ENCODE results near the gene PCCA. TPM values are rescaled to one million over a fixed set of nuclear protein-coding genes. Genes with fewer than 3 reads are reported as not detected.
A peak's percentile ranks its signal among the peaks of the same experiment; 100 is the strongest.

Gene PCCA
- total and polyA plus RNA-seq, 12 donors: 27.6 to 176 (median 97.7) TPM

DNA sequence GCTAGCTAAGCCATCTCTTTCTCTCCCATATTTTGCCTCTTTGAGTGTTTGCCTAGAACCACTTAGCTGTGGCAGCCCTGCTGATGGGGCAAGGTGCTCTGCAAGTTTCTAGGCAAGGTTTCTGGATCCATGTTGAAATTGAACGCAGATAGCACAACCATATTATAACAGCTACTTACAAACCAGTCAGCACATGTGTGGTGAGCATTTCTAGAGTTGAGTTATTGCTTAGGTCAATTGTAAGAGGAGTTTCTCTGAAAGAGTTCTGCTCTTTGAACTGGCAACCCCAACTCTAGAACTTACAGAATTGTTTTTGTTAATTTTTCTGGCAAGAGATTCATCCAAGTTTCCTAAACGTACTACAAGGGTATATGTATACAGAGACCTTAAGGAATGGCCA lies 396.4 kb downstream of the PCCA start:
- Histone ChIP-seq H3K4me1 (replicated peaks in 1 of 2) (no peaks in the 10 kb centered on the region), H3K27me3 (no peaks in the 10 kb centered on the region), H3K36me3 (replicated peaks in 1 of 2) (no peaks in the 10 kb centered on the region), H3K9me3 (replicated peaks in 1 of 3) (no peaks in the 10 kb centered on the region), H3K27ac (no peak overlapping the region), H3K4me3 (no peak overlapping the region)
- TF ChIP-seq POLR2A (IDR thresholded peaks at IDR 0.05): no peak
- TF ChIP-seq CTCF (IDR thresholded peaks at IDR 0.05): no peak
- no peak for DNase-seq
- intact Hi-C loops (cut with DNase I): no loop called here
- 61 to 94% (median 90%) methylated on average over 2 of the region's 2 CpGs for WGBS, 4 donors

- WGBS, 4 donors: 77 to 93% (median 84%) methylated on average over 4 of the region's 4 CpGs
- peak overlapping the region in 2 of 5 donors; percentile 64 to 71 for H3K27ac ChIP-seq
- intact Hi-C loops (cut with DNase I): no loop called here
Observed at GRCh38 chr13:100490692-100491091, 401.8 kb downstream of the PCCA start.

DNA sequence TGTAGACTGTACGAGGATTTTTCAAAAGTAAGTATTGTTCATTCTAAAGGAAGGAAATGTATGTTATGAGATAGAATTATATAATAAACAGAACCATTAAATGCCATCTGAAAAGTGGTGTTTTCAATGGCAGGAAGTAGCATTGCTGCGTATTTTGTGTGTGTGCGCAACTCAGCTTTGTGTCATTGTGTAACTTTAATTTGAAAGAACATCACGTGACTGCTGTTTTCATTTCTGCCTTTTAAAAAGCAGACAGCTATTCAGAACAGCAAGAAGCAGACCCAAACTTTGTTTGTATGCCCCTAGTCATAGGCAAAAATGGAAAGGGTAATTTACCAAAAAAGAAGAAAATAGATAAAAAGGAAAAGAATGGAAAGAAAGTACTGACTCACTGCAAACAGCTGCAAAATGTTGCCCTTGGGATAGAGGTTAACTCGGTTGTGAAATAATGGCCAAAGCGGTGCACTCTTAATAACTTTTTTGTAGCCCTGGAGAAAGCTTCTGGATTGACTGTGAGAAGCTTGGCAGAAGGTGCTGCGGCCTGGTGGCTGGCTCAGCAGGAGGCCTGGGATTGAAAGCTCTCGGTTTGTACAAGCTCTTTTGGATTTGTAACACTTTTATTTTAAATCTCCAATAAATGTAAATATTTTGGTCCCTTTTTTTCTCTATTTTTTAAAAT lies 402.4 kb downstream of the PCCA start:
- intact Hi-C loops (cut with DNase I): no loop called here
- Histone ChIP-seq H3K9me3 (replicated peaks in 1 of 3) (no peaks in the 10 kb centered on the region), H3K4me1 (replicated peaks in 1 of 2) (peaks cover 0 to 20% of the 10 kb centered on the region in 2 donors), H3K27ac (peak overlapping the region in 3 of 5 donors; percentile 14 to 71 (median 64)), H3K36me3 (replicated peaks in 1 of 2) (no peaks in the 10 kb centered on the region), H3K4me3 (no peak overlapping the region), H3K27me3 (no peaks in the 10 kb centered on the region)
- WGBS, 4 donors: 43 to 53% (median 48%) methylated on average over 8 of the region's 8 CpGs
- peak; percentile 21 to 73 (median 59) for DNase-seq
- TF ChIP-seq POLR2A (IDR thresholded peaks at IDR 0.05) (no peak), CTCF (IDR thresholded peaks at IDR 0.05) (peak in 3 of 6 experiments; percentile 7 to 27 (median 20))

More at GRCh38 chr13:100490692-100491091, 401.8 kb downstream of the PCCA start:
- no peak for TF ChIP-seq POLR2A (IDR thresholded peaks at IDR 0.05)
- TF ChIP-seq CTCF (IDR thresholded peaks at IDR 0.05): no peak
- Histone ChIP-seq H3K9me3 (replicated peaks in 1 of 3) (no peaks in the 10 kb centered on the region), H3K27me3 (no peaks in the 10 kb centered on the region), H3K36me3 (replicated peaks in 1 of 2) (no peaks in the 10 kb centered on the region), H3K4me3 (no peak overlapping the region), H3K4me1 (replicated peaks in 1 of 2) (peaks cover 0 to 20% of the 10 kb centered on the region in 2 donors)
- no peak for DNase-seq

DNA sequence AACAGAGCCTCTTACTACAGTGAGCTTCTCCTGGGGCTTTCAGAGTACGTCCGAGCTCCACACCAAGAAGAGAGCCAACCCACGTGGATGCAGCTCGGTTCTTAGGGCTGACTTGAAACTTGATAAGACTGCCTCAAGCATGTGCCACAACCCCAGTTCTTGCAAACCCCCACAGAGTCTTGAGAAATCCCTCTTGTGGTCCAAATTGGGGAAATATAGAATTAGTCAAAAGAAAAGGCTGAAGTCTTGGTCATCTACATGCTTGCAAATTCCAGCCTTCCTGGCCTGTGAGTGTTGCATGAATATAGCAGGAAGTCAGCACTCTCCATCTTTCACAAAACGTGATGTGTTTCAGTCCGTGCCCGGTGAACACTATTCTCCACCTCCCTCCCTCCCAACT lies 404.5 kb downstream of the PCCA start:
- H3K27me3 ChIP-seq: no peaks in the 10 kb centered on the region
- 85 to 93% (median 89%) methylated on average over 5 to 7 of the region's 7 CpGs for WGBS, 4 donors
- peaks cover 0 to 20% of the 10 kb centered on the region in 2 donors for H3K4me1 ChIP-seq (replicated peaks in 1 of 2)
- H3K4me3 ChIP-seq: no peak overlapping the region
- no peak overlapping the region for H3K27ac ChIP-seq
- TF ChIP-seq CTCF (IDR thresholded peaks at IDR 0.05) (no peak), POLR2A (IDR thresholded peaks at IDR 0.05) (no peak)
- no peaks in the 10 kb centered on the region for H3K9me3 ChIP-seq (replicated peaks in 1 of 3)
- intact Hi-C loops (cut with DNase I): no loop called here
- H3K36me3 ChIP-seq (replicated peaks in 1 of 2): no peaks in the 10 kb centered on the region
- DNase-seq: no peak

Data from adrenal gland (tissue), 12 donors.